ENCODE data around the gene FUT7.
"Not testable (repeated sequence)": the region's sequence is repeated elsewhere in the genome, so short reads cannot be mapped to it uniquely, and the experiment has no call there.

The FUT7 gene

DNA sequence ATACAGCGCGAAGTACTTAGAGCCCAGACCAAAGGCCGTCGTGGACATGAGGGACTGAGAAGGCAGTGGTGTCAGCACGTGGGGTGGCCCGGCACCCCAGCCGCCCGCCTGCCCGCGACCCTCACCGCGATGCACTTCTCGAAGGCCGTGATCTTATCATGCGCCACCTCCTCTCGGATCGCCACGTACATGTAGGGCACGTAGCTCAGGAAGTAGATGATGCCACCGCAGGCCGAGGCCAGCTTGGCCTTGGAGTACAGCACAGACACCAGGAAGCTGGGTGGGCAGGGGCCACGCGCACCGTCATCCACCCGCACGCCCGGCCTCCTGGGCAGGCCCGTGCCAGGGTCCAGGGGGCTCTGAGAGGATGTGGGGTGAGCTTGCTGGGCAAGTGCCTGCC lies 14.8 kb downstream of the FUT7 start:
- no peak for DNase-seq

DNA sequence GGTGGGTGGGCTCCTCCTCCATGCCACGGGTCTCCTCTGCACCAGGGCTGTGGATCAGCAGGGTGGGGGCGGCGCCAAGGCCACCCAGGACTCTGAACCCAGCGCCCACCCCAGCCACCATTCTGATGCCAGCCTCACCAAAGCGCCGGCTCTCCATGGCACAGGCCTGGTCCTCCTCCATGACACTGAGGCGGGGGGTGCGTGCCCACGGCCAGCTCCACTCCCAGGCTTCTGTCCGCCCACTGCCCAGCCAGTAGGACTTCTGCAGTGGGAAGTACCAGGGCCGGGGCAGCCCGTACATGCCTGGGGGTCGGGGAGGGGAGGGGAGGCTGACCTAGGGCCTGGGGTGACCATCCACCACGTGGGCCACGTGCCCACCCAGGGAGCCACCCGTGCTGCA lies 15.5 kb downstream of the FUT7 start:
- DNase-seq = no peak

DNA sequence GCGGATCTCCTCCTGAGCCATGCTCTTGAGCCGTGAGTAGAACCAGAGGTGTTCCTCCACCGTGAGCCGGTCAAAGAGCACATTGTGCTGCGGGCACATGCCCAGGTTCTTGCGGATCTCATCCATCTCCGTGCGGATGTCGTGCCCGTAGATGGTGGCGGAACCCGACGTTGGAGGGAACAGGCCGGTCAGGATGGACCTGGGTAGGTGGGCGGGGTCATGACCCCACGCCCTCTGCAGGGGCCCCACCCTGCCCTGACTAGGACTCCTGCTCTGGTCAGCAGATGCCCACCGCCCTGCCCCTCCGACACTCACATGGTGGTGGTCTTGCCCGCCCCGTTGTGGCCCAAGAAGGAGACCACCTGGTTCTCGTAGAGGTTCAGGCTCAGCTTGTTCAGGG lies 15.9 kb downstream of the FUT7 start:
- no peak for DNase-seq

DNA sequence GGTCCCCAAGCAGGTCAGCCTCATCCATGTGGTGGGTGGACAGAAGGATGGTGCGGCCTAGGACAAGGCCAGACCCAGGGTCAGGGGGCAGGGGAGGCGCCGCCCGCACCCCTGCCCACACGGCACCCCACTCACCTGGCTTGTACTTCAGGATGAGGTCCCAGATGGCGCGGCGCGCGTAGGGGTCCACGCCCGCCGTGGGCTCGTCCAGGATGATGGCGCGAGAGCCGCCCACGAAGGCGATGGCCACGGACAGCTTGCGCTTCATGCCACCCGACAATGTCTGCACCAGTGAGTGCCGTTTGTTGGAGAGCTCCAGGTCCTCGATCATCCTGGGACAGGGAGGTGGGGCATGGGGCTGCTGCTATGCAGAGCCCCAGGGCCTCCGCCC lies 16.4 kb downstream of the FUT7 start:
- DNase-seq = no peak

DNA sequence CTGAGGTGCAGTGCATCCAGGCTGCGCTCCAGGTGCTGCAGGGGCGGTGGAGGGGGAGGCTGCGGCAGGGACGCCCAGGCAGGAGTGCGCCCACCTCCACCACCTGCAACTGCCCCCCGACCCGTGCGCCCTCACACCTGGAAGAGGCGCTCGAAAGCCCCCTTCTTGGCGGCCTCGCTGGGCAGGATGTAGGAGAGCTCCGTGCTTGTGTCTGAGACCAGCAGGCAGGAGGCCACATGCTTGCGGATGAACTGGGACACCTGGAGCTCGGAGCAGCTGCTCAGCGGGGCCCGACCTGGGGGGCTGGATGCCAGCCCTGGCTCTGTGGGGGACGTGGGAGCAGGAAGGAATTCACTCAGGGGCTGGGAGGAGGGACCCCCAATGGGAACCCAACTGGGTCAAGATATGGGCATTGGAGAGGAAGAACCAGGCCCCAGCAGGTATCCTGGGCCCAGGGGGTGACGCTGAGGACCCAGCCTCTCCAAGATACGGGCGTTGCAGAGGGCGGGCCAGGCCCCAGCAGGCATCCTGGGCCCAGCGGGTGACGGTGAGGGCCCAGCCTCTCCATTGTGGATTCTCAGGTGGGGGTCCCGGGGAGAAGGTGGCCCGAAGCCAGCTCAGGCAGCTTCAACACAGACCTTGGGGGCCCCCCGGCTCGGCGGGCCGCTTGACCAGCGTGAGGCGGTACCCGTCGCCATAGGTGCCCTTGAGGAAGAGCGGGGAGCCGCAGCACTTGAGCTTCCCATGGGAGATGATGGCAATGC lies 16.9 kb downstream of the FUT7 start:
- no peak for DNase-seq

DNA sequence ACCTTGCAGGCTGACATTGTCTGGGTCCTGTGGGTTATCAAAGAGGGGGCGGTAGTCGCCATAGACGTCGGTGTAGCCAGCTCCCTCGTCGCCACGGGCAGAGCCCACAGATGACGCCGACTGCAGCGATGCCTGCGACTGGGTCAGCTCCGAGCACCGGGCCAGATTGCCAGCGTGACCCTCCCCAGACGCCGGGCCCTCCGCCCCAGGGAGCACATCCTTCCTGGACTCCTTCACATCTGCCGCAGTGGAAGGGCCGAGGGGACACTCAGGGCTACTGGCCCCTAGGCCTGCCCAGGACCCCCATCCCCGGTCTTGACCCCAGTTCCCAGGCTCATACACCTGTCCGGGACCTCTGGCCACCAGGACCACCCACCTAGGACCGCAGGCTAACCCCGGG lies 17.7 kb downstream of the FUT7 start:
- DNase-seq = no peak

DNA sequence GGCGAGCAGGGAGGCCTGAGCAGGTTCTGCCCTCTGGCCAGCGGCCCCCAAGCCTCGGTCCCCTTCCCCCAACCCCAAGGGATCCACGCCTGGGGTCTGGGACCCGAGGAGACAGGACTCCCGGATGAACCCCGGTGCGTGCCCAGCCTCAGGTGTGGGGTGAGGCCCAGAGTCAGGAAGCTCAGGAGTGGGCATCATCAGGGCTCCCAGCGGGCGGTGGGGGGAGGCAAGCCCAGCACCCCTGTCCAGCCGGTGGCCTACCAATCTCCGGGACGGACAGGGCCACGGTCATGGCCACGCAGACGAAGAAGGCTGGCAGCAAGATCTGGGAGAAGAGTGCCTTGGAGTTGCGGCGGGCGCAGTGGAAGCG lies 18.3 kb downstream of the FUT7 start:
- DNase-seq = no peak

DNA sequence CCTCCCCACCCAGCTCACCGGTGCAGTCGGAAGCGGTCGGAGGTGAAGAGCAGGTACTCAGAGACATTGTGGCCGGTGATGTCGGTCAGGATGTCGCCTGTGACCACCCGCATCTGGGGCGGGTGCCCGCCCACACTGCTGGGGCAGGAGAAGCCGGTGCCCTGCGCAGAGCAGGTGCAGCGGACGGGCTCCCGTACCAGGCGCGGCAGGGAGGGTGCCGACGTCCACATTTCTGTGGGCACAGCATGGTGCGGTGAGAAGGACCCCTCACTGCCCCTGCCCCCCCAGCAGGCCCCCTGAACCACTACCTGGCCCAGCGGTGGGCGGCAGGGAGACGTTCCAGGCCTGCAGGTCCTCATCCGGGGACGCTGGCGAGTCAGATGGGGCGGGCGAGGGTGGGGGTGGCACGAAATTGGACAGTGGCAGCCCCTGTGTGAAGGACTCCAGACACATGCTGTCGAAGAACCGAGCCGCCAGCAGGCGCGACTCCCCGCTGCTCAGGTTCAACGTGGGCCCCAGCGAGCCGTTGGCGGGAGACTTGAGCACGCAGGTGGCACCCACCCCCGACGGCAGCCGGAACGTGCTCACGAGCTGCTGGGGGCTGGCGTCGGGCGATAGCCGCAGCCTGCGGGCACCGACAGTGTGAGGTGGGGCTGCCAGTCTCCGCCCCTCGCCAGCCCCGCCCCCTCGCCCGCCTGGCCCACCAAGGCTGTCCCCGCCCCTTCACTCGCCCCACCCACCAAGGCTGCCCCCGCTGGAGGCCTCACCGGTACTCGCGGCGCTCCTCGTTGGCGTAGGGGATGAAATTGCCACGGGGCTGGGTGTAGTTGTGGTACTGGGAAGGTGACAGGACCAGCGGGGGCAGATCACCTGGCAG lies 19.0 kb downstream of the FUT7 start:
- DNase-seq = no peak

DNA sequence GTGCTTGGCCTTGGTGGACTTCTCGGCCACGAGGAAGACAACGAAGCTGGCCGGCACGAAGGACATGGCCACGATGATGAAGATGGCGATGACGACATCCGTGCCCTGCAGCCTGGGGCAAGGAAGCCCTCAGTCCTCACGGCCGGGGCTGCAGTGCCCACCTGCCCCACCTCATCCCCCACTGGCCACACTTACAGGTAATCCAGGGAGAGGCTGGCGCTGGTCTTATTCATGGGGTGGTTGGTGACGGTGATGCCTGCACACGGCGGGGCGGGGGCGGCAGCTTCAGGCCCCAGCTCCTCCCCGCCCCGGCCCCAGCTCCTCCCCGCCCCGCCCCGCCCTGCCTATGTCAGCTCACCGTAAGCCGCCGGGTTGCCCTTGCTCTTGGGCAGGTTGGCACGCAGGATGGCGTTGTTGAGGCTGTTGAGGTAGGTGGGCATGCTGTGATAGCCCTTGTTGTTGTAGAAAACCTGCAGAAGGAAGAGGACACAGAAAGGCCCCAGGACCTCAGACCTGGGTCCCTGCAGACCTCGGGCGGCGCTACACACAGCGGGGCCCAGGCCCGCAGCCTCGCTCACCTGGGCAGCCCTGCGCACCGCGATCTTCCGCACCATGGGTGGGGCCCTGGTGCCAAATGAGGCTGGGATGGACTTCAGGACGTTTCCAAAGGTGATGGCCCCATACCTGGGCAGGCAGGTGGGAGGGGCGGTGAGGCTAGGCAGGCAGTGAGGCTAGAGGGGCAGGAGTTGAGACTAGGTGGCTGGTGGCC lies 19.8 kb downstream of the FUT7 start:
- DNase-seq = no peak

DNA sequence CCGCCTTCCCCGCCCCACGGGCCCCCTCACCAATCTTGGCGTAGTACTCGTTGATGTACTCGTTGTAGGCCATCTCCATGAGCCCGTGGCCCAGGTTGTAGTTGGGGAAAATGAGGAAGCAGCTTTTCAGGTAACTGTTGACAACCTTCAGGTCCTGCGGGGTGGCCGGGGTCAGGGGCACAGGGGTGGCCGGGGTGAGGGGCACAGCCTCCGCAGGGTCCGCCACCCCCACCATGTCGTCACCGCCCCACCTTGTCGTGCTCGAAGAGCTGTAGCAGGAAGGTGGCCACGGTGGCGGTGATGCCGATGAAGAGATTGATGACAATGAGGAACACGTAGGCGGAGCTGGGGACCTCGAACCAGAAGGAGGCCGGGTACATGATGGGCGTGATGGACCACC lies 20.7 kb downstream of the FUT7 start:
- DNase-seq = no peak

DNA sequence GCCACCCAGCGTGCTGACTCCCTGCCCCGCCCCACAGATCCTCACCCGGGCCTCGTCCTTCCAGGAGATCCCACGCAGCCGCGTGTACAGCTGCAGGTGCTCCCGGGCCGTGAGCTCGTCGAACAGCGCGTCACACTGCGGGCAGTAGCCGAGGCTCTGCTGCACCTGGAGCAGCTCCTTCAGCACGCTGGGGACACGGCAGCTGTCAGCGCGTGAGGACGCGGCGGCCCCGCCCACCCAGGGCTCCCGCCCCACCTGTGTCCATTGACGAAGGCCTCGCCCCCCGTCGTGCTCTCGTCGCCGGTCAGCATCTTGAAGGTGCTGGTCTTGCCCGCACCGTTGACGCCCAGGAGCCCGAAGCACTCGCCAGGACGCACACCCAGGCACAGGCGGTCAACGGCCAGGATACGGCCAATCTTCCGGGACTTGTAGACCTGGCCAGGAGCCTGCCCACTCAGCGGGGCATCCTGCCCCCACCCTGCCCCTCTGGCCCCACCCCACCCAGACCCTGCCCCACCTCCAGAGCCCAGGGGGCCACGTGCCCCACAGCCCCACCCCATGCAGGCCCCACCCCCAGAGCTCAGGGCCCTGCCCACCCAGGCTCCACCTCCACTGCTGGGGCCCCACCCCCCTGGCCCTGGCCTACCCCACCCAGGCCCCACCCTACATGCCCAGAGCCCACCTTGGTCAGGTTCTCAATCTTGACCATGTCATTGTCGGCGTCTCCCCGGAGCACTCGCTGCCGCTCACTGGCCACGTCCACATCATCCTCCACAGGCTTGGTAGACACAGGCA lies 21.8 kb downstream of the FUT7 start:
- no peak for DNase-seq

DNA sequence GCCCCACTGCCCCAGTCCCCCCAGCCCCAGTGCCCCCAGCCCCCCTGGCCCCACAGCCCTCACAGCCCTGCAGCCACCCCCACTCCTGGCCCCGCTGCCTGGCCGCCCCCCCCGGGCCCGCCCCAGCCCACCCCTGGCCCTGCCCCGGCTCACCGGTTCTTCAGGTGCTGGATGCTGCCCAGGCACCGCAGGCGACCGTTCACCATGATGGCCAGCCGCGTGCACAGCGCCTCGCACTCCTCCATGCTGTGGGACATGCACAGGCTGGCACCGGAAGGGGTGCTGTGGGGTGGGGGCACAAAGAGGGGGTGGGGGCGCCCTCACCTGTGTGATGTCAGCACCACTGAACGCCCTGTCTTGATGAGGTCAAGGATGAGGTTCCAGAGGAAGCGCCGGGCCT lies 22.7 kb downstream of the FUT7 start:
- no peak for DNase-seq

DNA sequence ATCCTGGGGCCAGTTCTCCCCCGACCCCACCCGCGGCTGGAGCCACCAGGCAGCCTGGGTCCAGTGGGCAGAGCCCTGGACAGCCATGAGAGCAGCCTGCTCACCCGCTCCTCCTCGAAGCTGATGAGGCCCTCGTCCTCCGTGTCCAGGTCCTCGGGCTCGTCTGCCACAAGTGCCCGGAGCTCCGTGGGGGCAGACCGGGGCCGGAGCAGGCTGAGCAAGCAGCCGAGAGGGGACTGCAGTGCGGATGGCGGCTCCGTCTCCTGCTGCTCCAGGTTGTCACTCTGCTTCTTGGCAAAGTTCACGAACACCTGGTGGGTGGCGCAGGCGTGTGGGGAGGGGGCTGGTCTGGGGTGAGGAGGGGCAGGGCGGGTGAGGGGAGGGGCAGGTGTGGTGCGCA lies 23.6 kb downstream of the FUT7 start:
- DNase-seq = no peak

DNA sequence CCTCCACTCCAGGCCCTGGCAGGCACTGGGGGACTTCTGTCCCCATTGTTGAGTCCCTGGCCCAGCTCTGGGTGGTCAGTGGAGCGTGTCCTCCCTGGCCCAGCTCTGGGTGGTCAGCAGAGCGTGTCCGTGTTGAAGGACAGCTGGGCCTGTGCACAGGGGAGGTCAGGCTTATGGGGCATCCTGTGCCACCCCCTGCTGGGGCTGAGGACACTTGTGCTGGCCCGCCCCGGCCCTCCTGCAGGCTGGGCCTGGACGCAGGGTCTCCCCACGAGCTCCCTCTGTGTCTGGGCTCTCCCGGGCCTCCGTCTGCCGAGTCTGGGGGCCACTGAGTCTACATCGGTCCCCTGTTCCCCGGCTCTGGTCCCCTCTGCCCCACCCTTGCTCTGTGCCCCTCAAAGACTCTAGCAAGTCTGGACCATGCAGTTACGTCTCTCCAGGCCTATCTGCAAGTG lies 24.0 kb downstream of the FUT7 start:
- DNase-seq = no peak

DNA sequence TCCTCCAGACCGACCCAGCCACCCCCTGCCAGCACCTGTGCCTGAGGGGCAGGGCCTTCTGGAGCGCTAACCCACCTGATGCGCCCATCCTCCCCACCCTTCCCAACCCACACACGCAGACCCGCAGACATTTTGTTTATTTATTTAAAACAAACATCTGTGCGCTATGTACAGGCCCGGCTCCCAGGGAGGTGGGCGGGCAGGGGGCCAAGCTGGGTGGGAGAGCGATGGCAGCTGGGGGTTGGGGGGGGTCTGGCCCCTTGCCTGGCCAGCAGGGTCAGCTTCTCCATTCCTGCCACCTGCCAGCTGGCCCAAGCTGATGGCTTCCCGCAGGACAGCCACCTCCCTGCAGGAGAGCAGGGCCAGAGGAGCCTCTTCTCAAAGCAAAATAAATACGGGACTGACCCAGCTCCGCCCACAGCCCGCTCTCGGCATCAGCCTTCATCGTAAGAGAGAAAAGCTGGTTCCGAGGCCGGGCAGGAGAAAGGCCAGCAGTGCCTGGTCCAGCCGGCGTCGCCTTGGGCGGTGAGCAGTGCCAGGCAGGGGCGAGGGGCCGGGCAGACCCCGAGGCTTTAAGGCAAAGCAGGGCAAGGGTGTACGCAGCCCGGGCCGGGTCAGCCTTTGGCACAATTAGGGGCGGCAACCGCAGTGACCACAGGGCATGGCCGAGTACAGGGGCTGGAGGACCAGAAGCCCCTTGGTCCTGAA lies 24.6 kb downstream of the FUT7 start:
- no peak for DNase-seq

DNA sequence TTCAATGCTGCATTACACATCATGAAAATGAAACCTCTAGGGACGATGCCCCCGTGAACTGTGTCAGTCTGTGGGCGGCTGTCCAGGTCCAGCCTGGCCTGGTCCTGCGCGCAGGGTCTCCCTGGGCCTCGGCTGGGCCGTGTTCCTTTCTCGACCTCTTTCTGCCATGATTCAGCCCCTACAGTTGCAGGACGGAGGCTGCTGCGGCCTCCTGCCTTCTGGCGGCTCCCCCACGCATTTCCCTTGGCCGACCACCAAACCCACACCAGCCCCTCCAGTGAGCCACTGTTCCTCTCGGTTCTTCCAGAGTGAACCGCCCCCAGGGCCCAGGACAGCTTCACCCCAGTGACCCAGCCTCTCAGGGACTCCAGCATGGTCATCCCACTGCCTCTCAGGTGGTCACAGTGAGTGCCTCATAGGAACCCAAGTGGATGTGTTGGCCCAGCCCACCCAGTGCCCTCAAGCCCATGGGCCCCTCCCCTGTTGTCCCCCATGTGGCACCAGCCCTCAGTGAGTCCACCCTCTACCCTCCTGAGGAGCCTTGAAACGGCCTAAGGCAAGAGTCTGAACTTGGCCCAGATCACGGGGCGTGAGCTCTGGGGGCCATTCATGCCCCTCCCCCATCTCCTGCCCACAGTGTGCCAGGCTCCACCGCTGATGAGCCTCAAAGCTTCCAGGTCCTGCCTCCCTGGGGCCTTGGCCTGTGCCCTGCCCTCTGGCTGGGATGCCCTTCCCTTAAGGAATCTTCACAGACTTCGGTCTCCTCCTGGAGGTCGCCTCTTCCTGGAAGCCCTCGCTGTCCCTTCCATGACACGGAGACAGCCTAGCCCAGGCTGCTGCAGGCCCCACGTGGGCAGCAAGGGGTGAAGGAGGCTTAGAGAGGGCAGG lies 25.5 kb downstream of the FUT7 start:
- DNase-seq = no peak

DNA sequence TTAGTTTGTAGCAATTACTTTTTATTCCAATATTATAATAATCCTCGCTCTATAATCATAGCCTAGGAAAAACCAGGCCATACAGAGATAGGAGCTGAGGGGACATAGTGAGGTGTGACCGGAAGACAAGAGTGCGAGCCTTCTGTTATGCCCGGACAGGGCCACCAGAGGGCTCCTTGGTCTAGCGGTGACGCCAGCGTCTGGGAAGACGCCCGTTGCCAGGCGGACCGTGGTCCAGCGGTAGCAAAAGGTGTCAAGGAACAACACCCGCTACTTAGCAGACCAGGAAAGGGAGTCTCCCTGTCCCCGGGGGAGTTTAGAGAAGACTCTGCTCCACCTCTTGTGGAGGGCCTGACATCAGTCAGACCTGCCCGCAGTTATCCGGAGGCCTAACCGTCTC lies 27.6 kb downstream of the FUT7 start:
- DNase-seq = not testable (repeated sequence)

DNA sequence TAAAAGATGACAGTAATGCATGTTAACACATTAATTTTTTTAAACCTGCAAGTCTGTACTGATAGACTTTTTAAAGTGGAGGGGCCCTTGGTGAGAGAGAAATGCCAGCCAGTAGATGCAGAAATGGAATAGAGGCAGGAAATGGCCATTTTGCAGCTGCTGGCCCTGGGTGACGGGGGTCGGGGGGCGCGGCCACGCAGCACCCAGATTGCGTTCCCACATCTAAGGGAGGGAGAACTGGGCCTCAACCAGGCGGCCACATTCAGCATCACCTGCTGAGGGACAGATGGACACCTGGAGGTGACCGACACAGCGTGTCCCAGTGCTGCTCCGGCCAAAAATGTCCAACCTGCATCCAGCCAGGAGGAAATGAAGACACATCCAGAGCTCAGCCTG lies 29.2 kb downstream of the FUT7 start:
- DNase-seq = no peak

DNA sequence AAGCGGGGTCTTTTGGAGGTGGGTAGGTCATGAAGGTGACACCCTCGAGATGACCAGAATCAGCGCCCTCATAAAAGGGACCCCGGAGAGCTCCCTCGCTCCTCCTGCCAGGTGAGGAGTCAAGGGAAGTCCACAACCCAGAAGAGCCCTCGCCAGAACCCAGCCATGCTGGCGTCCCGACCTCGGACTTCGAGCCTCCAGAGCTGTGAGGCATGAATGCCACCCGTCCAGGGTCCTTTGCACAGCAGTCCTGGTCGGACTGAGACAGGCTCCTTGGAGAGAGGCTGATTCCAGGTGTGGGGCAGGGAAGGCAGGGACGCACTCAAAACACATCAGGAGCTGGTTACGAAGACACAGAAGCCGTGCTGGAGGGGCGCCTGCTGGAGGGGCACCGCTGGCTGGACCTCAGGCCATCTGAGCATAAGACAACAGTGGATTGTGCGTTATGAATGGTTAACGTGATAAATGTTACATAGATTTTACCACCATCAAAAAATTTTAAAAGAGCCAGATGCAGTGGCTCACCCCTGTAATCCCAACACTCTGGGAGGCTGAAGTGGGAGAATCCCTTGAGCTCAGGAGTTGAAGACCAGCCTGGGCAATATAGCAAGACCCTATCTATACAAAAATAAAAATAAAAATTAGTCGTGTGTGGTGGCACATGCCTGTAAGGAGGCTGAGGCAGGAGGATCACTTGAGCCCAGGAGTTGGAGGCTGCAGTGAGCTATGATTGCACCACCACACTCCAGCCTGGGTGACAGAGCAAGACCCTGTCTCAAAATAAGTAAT lies 29.8 kb downstream of the FUT7 start:
- DNase-seq = no peak
